ENCODE measurements around the gene SPOCK3.

Gene SPOCK3

DNA sequence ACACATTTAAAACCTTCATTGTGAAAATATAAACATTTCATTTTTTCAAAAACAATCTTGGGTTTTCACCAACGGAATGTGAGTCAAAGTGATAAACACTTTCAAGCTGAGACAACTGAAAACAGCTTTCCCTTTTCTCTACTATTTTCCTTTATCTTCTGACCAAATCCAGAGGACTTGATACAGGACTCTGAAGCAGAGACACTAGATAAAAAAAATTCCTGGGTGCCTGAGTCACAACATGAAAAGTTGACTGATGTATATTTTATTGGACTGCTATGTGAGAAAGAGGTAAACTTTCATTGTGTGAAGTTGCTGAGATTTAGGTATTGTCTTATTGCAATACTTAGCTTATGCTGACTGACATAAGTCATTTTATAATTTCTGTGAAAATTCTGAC, 411.2 kb downstream of the SPOCK3 start:
- DNase-seq (ENCODE audit: low spot score) (no peak), ATAC-seq (ENCODE audit: low read depth) (no peak)
- TF ChIP-seq, protein P1, sequence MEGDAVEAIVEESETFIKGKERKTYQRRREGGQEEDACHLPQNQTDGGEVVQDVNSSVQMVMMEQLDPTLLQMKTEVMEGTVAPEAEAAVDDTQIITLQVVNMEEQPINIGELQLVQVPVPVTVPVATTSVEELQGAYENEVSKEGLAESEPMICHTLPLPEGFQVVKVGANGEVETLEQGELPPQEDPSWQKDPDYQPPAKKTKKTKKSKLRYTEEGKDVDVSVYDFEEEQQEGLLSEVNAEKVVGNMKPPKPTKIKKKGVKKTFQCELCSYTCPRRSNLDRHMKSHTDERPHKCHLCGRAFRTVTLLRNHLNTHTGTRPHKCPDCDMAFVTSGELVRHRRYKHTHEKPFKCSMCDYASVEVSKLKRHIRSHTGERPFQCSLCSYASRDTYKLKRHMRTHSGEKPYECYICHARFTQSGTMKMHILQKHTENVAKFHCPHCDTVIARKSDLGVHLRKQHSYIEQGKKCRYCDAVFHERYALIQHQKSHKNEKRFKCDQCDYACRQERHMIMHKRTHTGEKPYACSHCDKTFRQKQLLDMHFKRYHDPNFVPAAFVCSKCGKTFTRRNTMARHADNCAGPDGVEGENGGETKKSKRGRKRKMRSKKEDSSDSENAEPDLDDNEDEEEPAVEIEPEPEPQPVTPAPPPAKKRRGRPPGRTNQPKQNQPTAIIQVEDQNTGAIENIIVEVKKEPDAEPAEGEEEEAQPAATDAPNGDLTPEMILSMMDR (IDR thresholded peaks at IDR 0.05; ENCODE audit: poor library complexity, severe bottlenecking), result no peak
- H3K36me3 ChIP-seq (ENCODE audit: low read depth), result no peaks in the 10 kb centered on the region
- no peaks in the 10 kb centered on the region for H3K27me3 ChIP-seq (ENCODE audit: insufficient read depth, poor library complexity, severe bottlenecking)
- no peak overlapping the region for H3K4me3 ChIP-seq (ENCODE audit: severe bottlenecking)
- no peaks in the 10 kb centered on the region for H3K4me1 ChIP-seq (ENCODE audit: insufficient read depth, poor library complexity, severe bottlenecking)
- no peak overlapping the region for H3K27ac ChIP-seq (ENCODE audit: poor library complexity, severe bottlenecking)
- H3K9me3 ChIP-seq (ENCODE audit: severe bottlenecking), result no peaks in the 10 kb centered on the region

DNA sequence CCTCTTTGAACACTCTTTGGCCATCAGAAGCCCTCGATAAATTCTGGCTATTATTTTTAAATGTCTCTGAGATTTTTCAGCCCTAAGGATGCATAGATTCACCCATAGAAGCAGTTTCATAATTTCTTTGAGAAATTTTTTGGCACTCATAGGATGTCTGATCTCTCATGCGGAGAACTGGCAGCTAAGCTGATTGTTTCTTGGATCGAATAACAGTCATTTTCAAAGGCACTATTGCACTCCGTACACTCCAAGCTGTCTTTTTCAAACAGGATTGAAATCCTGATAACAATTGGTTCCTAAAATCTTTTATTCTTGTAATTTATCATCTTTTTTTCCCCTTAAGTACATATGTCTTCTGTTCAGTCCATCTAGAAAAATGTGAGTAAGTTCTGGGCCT, 411.9 kb downstream of the SPOCK3 start:
- H3K27me3 ChIP-seq (ENCODE audit: insufficient read depth, poor library complexity, severe bottlenecking), result no peaks in the 10 kb centered on the region
- no peak overlapping the region for H3K4me3 ChIP-seq (ENCODE audit: severe bottlenecking)
- H3K9me3 ChIP-seq (ENCODE audit: severe bottlenecking), result no peaks in the 10 kb centered on the region
- H3K4me1 ChIP-seq (ENCODE audit: insufficient read depth, poor library complexity, severe bottlenecking), result no peaks in the 10 kb centered on the region
- TF ChIP-seq, protein P1 (IDR thresholded peaks at IDR 0.05; ENCODE audit: poor library complexity, severe bottlenecking), result no peak
- no peak for DNase-seq (ENCODE audit: low spot score)
- H3K27ac ChIP-seq (ENCODE audit: poor library complexity, severe bottlenecking), result no peak overlapping the region
- no peak for ATAC-seq (ENCODE audit: low read depth)
- no peaks in the 10 kb centered on the region for H3K36me3 ChIP-seq (ENCODE audit: low read depth)

DNA sequence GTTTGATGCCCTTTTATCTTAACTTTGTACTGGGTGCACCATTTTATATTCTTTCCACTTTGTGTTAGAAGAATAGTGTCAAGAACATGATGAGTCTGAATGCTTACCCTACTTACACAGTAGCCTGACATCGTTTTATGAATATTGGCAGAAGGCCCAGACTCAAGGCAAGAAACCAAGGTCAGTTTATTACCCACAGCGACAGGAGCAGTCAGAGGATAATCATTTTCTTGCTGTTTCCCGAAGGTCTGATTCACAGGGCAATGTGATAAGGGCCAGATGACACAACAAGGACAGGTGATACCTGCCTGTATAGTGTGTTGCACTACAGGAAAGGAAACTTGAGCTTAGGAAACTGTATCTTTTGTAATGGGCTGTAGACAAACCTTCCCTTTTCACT, 417.4 kb downstream of the SPOCK3 start:
- ATAC-seq (ENCODE audit: low read depth), result no peak
- H3K36me3 ChIP-seq (ENCODE audit: low read depth), result no peaks in the 10 kb centered on the region
- no peaks in the 10 kb centered on the region for H3K27me3 ChIP-seq (ENCODE audit: insufficient read depth, poor library complexity, severe bottlenecking)
- H3K4me1 ChIP-seq (ENCODE audit: insufficient read depth, poor library complexity, severe bottlenecking), result no peaks in the 10 kb centered on the region
- no peaks in the 10 kb centered on the region for H3K9me3 ChIP-seq (ENCODE audit: severe bottlenecking)
- DNase-seq (ENCODE audit: low spot score), result no peak
- TF ChIP-seq, protein P1 (IDR thresholded peaks at IDR 0.05; ENCODE audit: poor library complexity, severe bottlenecking), result no peak
- H3K4me3 ChIP-seq (ENCODE audit: severe bottlenecking), result no peak overlapping the region
- H3K27ac ChIP-seq (ENCODE audit: poor library complexity, severe bottlenecking), result no peak overlapping the region

DNA sequence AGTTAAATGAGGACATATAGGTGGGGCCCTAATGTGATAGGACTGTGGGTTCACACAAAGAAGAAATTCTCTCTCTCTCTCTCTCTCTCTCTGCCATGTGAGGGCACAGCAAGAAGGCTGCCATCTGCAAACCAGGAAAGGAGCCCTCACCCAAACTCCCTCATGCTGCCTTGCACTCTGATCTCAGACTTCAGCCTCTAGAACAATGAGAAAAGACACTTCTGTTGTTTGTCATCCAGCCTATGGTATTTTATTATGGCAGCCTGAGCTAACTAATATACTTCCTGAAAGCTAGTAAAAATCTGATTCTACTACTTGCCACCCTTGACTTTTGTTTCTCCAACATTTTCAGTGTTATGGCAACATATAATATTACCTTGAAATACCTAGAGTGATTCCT, 425.9 kb downstream of the SPOCK3 start:
- no peak for ATAC-seq (ENCODE audit: low read depth)
- Histone ChIP-seq H3K27me3 (ENCODE audit: insufficient read depth, poor library complexity, severe bottlenecking) (no peaks in the 10 kb centered on the region), H3K4me3 (ENCODE audit: severe bottlenecking) (no peak overlapping the region), H3K9me3 (ENCODE audit: severe bottlenecking) (no peaks in the 10 kb centered on the region), H3K36me3 (ENCODE audit: low read depth) (no peaks in the 10 kb centered on the region), H3K27ac (ENCODE audit: poor library complexity, severe bottlenecking) (no peak overlapping the region), H3K4me1 (ENCODE audit: insufficient read depth, poor library complexity, severe bottlenecking) (no peaks in the 10 kb centered on the region)
- TF ChIP-seq, protein P1 (IDR thresholded peaks at IDR 0.05; ENCODE audit: poor library complexity, severe bottlenecking), result no peak
- DNase-seq (ENCODE audit: low spot score), result no peak

GRCh38 chr4:166802346-166802745, 431.9 kb downstream of the SPOCK3 start:
- H3K36me3 ChIP-seq (ENCODE audit: low read depth), result no peaks in the 10 kb centered on the region
- no peak for DNase-seq (ENCODE audit: low spot score)
- no peaks in the 10 kb centered on the region for H3K27me3 ChIP-seq (ENCODE audit: insufficient read depth, poor library complexity, severe bottlenecking)
- no peak overlapping the region for H3K27ac ChIP-seq (ENCODE audit: poor library complexity, severe bottlenecking)
- TF ChIP-seq, protein P1 (IDR thresholded peaks at IDR 0.05; ENCODE audit: poor library complexity, severe bottlenecking), result no peak
- no peaks in the 10 kb centered on the region for H3K4me1 ChIP-seq (ENCODE audit: insufficient read depth, poor library complexity, severe bottlenecking)
- no peak for ATAC-seq (ENCODE audit: low read depth)
- no peak overlapping the region for H3K4me3 ChIP-seq (ENCODE audit: severe bottlenecking)
- H3K9me3 ChIP-seq (ENCODE audit: severe bottlenecking), result no peaks in the 10 kb centered on the region
